Transverse colon (tissue), 4 donors: ENCODE results near the gene SUGCT. TPM values are rescaled to one million over a fixed set of nuclear protein-coding genes. Genes with fewer than 3 reads are reported as not detected.

Source experiments
- DNase-seq: peaks from one replicate; pipeline ENCODE4 v3.0.0-alpha.2; 2019
- H3K27ac ChIP-seq, 4 donors: fragments of 200-600 bp; sonication (generic); 2 replicates each; pipeline ENCODE4 v1.5.1; 2016 to 2018; ENCODE audit warnings: inconsistent platforms in 4 of 4
- H3K27me3 ChIP-seq: fragments of 200-600 bp; sonication (generic); 2 replicates; pipeline ENCODE4 v1.5.1; 2017; ENCODE audit warnings: inconsistent platforms
- H3K36me3 ChIP-seq, 4 donors: fragments of 200-600 bp; sonication (generic); 2 replicates each; pipeline ENCODE4 v1.5.1; 2017 to 2019; ENCODE audit warnings: inconsistent platforms in 4 of 4
- H3K4me1 ChIP-seq, 4 donors: fragments of 200-600 bp; sonication (generic); 2 replicates each; pipeline ENCODE4 v1.5.1; 2017 to 2020; ENCODE audit warnings: inconsistent platforms in 4 of 4
- H3K4me3 ChIP-seq, 4 donors: fragments of 200-600 bp; sonication (generic); 1 replicate in 1 of 4; 2 replicates in 3 of 4; pipeline versions ENCODE4 v1.5.1 to v1.6.1; 2017 to 2019; ENCODE audit warnings: inconsistent platforms in 4 of 4
- H3K9me3 ChIP-seq, 2 donors: fragments of 200-600 bp; sonication (generic); 2 replicates each; pipeline ENCODE4 v1.5.1; 2017 to 2019; ENCODE audit warnings: inconsistent platforms in 2 of 2
- EP300 ChIP-seq: sonication (generic); formaldehyde crosslinking; IDR thresholded peaks from one replicate; pipeline ENCODE4 v1.6.1; 2017; ENCODE audit warnings: antibody characterized with exemption, low read depth
- POLR2A ChIP-seq: fragments of 450-650 bp; IDR thresholded peaks from one replicate; pipeline ENCODE4 v1.6.1; 2016; ENCODE audit warnings: antibody characterized with exemption, mild to moderate bottlenecking, moderate library complexity
- POLR2AphosphoS5 ChIP-seq, 3 donors: sonication (generic); formaldehyde crosslinking; IDR thresholded peaks; one replicate each; pipeline ENCODE4 v1.6.1; 2016; ENCODE audit warnings: antibody characterized with exemption in 3 of 3
- WGBS, 2 donors: methylation state at CpG; one replicate each; pipeline ENCODE4 v1.1.5; 2018; ENCODE audit warnings: low coverage in 1 of 2; 5-methylcytosine and 5-hydroxymethylcytosine counted together
- in situ Hi-C, 4 donors: fragments of 200-750 bp; cut with MboI; loops; one replicate each; pipeline versions ENCODE4 v1.15.0 to v1.15.1; 2017; ENCODE audit warnings: low sequenced_read_pairs in 3 of 4, low pct_ligation_motif_present in 1 of 4, low pct_unique_long_range_greater_than_20kb in 1 of 4
- intact Hi-C: fragments of 100-400 bp; cut with DNase I; formaldehyde crosslinking; loops from one replicate; pipeline ENCODE4 v1.15.1; 2023; ENCODE audit warnings: low total_unique reads
- total RNA-seq, 4 donors: library from RNA; depleted of rRNA; stranded (reverse); fragments of >200 nt; gene quantifications; one replicate each; pipeline ENCODE4 v1.1.0, GENCODE V29; 2016
- TF ChIP-seq, protein P1 (sequence below), 5 experiments: fragments of 200-600 bp in 3 of 5; fragments of 450-650 bp in 2 of 5; sonication (generic) in 3 of 5; IDR thresholded peaks; 1 replicate in 2 of 5; 2 replicates in 3 of 5; pipeline ENCODE4 v1.5.1; 2016 to 2017; ENCODE audit warnings: antibody characterized with exemption in 5 of 5, inconsistent platforms in 3 of 5, mild to moderate bottlenecking in 2 of 5, moderate library complexity in 1 of 5

The SUGCT gene
- total RNA-seq, 4 donors from 2014 or later: 2.6 to 44.5 (median 15.9) TPM

- Histone ChIP-seq H3K9me3 (no peaks in the 10 kb centered on the region), H3K27me3 (no peaks in the 10 kb centered on the region), H3K4me1 (no peaks in the 10 kb centered on the region), H3K27ac (no peak overlapping the region), H3K36me3 (no peaks in the 10 kb centered on the region), H3K4me3 (no peak overlapping the region)
- no peak for TF ChIP-seq POLR2AphosphoS5 (IDR thresholded peaks at IDR 0.05)
- no peak for TF ChIP-seq POLR2A
- no peak for TF ChIP-seq EP300
- WGBS, 2 donors: 91% methylated on average over 2 of the region's 2 CpGs; no CpG with 5 or more reads in 1 of the 2 donors
- in situ Hi-C loops (no loop called here), intact Hi-C loops (no loop called here)
- no peak for DNase-seq
Measured at GRCh38 chr7:40192036-40192435, 57.2 kb downstream of the SUGCT start.

GRCh38 chr7:40194745-40195144 is 59.9 kb downstream of the SUGCT start:
- in situ Hi-C loops (no loop called here), intact Hi-C loops (no loop called here)
- no peak for DNase-seq
- H3K27ac ChIP-seq: no peak overlapping the region
- TF ChIP-seq EP300 (no peak), POLR2AphosphoS5 (IDR thresholded peaks at IDR 0.05) (no peak), POLR2A (no peak)
- TF ChIP-seq, protein P1, sequence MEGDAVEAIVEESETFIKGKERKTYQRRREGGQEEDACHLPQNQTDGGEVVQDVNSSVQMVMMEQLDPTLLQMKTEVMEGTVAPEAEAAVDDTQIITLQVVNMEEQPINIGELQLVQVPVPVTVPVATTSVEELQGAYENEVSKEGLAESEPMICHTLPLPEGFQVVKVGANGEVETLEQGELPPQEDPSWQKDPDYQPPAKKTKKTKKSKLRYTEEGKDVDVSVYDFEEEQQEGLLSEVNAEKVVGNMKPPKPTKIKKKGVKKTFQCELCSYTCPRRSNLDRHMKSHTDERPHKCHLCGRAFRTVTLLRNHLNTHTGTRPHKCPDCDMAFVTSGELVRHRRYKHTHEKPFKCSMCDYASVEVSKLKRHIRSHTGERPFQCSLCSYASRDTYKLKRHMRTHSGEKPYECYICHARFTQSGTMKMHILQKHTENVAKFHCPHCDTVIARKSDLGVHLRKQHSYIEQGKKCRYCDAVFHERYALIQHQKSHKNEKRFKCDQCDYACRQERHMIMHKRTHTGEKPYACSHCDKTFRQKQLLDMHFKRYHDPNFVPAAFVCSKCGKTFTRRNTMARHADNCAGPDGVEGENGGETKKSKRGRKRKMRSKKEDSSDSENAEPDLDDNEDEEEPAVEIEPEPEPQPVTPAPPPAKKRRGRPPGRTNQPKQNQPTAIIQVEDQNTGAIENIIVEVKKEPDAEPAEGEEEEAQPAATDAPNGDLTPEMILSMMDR (IDR thresholded peaks at IDR 0.05): no peak
- no peaks in the 10 kb centered on the region for H3K36me3 ChIP-seq
- 29 to 52% methylated on average over 1 of the region's 1 CpG for WGBS, 2 donors
- no peaks in the 10 kb centered on the region for H3K4me1 ChIP-seq
- no peaks in the 10 kb centered on the region for H3K27me3 ChIP-seq
- no peaks in the 10 kb centered on the region for H3K9me3 ChIP-seq
- no peak overlapping the region for H3K4me3 ChIP-seq

GRCh38 chr7:40197527-40197926 is 62.7 kb downstream of the SUGCT start:
- Histone ChIP-seq H3K4me3 (no peak overlapping the region), H3K36me3 (no peaks in the 10 kb centered on the region), H3K9me3 (no peaks in the 10 kb centered on the region), H3K27ac (no peak overlapping the region), H3K4me1 (no peaks in the 10 kb centered on the region), H3K27me3 (no peaks in the 10 kb centered on the region)
- no peak for DNase-seq
- intact Hi-C loops: no loop called here
- no peak for TF ChIP-seq POLR2A
- no peak for TF ChIP-seq EP300
- no peak for TF ChIP-seq POLR2AphosphoS5 (IDR thresholded peaks at IDR 0.05)
- TF ChIP-seq, protein P1 (IDR thresholded peaks at IDR 0.05): no peak
- in situ Hi-C loops: no loop called here
- WGBS, 2 donors: 82 to 93% methylated on average over 2 of the region's 2 CpGs

- intact Hi-C loops: no loop called here
- no peak for DNase-seq
- Histone ChIP-seq H3K36me3 (no peaks in the 10 kb centered on the region), H3K4me3 (no peak overlapping the region), H3K27me3 (no peaks in the 10 kb centered on the region), H3K4me1 (no peaks in the 10 kb centered on the region), H3K9me3 (no peaks in the 10 kb centered on the region), H3K27ac (no peak overlapping the region)
- 65 to 81% methylated on average over 2 of the region's 2 CpGs for WGBS, 2 donors
- TF ChIP-seq POLR2A (no peak), EP300 (no peak), POLR2AphosphoS5 (IDR thresholded peaks at IDR 0.05) (no peak)
- TF ChIP-seq, protein P1 (IDR thresholded peaks at IDR 0.05): no peak
- in situ Hi-C loops: no loop called here
Measured at GRCh38 chr7:40199076-40199802, 64.4 kb downstream of the SUGCT start.

- H3K4me1 ChIP-seq: no peaks in the 10 kb centered on the region
- intact Hi-C loops (no loop called here), in situ Hi-C loops (no loop called here)
- 73 to 93% methylated on average over 3 of the region's 3 CpGs for WGBS, 2 donors
- no peak overlapping the region for H3K27ac ChIP-seq
- TF ChIP-seq POLR2A: no peak
- TF ChIP-seq, protein P1 (IDR thresholded peaks at IDR 0.05): no peak
- TF ChIP-seq EP300: no peak
- no peak for TF ChIP-seq POLR2AphosphoS5 (IDR thresholded peaks at IDR 0.05)
- no peak for DNase-seq
- H3K36me3 ChIP-seq: no peaks in the 10 kb centered on the region
- no peak overlapping the region for H3K4me3 ChIP-seq
- no peaks in the 10 kb centered on the region for H3K9me3 ChIP-seq
- no peaks in the 10 kb centered on the region for H3K27me3 ChIP-seq
Measured at GRCh38 chr7:40200791-40201190, 66.0 kb downstream of the SUGCT start.
